GM21360 (cell line): ENCODE measurements around the gene SGMS1.
"Not testable (repeated sequence)": the region's sequence is repeated elsewhere in the genome, so short reads cannot be mapped to it uniquely, and the experiment has no call there.

Experiments
- ATAC-seq: cut with Tn5 transposase; IDR thresholded peaks from one replicate; pipeline ENCODE4 v1.9.1; 2021; ENCODE audit warnings: mild to moderate bottlenecking, moderate library complexity; ENCODE audit not compliant: unreplicated experiment

The SGMS1 gene

DNA sequence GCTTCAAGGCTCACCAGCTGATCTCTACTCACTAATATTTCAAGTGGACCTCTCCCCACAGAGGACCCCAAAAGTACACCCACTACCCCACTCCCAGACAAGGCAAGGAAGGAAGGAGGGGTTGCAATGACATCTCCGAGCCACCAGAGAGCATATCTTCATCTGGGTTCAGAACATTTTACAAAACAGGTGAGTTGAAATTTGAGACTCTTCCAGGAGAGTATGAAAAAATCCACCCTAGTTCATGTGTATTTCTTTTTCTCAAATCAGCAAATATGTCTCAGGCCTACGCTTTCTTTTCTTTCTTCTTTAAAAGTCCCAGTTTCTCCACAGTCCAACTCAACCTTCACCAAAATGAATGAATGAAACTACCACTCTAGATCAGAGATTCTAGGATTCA is 61.9 kb downstream of the SGMS1 start:
- ATAC-seq = no peak

DNA sequence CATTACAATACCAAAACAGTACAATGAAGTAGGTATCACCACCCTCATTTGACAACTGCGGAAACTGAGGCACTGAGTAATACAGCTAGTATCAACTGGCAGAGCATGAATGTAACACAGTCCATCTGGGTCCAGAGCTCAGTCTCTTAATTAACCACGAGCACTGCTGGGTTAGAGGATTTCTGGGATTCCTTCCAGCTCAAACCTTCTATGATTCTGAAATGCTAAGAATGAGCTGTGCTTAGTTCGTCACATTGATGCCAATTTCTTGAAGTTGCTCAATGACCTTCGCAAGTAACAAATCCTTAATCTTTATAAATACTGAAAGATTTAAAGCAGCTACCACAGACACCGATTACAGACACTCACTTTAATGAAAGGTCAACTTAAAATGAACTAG is 62.5 kb downstream of the SGMS1 start:
- ATAC-seq = no peak

DNA sequence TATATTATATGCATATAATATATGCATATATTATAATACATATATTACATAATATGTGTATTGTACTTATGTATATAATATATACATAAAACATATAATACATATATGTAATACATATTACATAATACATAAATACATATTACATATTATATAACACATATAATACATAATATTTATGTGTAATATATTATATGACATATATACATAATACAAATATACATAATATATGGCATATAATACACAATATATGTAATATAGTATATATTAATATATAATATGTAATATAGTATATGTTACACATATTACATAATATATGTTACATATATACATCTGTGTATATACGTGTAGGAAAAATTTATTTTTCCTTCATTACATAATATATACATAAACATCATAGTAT is 63.4 kb downstream of the SGMS1 start:
- no peak for ATAC-seq

DNA sequence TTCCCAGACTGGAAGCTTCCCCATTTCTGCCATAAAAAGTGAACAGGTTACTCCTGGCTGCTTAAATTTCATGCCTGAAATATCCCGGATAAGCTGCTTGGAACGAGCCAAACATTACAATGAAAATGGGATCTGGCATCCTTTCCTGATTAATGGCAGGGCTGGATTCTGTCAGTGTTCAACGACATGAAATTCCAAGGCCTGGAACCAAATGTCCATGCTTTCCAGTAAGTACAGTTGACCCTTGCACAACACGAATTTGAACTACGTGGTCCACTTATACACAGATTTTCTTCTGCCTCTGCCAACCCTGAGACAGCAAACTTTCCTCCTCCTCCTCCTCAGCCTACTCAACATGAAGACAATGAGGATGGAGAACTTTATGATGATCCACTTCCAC is 65.4 kb downstream of the SGMS1 start:
- ATAC-seq = no peak

DNA sequence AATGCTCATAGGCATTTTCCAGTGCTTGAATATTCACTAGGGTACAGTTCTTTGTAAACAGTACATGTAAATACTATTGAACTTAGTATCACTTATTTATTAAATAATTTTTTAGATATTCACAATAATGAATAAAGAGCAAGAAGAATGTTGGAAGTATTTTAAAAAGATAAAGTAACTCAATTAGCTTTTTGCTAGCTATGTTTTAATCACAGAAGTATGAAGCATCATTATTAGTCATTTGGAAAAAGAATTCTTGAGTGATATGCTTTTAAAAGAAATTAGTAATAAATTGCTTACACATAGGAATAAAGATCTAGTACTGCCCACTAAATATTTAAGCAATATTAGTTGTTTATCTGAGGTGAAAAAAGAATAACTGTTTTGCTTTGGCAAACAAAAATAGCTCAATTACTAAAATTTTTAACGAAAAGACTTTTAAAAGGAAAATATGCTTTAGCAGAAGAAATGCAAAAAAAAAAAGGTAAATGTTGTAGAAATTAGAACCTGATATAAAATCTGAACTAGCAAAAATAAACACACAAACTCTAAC is 66.5 kb downstream of the SGMS1 start:
- ATAC-seq = no peak

DNA sequence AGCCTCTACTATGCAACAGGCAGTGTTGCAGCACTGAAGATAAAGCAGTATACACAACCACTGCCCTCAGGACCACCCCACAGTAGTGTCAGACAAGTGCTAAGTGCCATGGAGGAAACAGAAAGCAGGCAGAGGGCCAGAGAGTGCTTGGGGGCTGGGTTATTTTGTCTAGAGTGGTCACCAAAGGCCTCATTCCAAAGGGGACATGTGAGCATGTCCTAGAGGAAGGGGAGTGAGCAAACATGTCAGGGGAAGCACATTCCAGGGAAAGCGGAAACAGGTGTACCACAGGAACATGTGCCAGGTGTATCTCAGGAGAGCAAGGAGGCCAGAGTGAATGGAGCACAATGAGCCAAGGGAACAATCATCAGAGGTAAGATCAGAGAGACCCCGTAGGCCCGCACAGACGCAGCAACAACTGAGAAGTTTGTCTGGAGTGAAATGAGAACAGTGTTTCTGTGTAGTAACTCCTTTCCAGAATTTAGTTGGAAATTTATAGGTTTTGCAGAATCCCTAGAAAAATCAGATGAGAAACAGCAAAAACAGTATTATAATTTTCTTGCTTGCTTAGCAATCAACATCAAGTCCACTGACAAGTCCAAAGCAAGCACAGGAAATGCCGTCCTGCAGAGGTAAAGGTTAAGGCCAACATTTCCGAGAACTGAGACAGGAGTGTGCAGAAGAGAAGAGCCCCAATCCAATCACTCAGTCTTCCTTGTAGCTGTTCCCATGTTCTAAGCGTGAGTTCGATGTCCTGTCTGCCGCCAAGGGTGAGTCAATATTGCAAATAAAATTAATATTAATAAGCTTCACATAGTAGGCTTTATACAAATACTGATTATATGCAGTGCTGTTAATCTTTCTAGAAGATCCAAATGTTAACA is 67.3 kb downstream of the SGMS1 start:
- no peak for ATAC-seq

DNA sequence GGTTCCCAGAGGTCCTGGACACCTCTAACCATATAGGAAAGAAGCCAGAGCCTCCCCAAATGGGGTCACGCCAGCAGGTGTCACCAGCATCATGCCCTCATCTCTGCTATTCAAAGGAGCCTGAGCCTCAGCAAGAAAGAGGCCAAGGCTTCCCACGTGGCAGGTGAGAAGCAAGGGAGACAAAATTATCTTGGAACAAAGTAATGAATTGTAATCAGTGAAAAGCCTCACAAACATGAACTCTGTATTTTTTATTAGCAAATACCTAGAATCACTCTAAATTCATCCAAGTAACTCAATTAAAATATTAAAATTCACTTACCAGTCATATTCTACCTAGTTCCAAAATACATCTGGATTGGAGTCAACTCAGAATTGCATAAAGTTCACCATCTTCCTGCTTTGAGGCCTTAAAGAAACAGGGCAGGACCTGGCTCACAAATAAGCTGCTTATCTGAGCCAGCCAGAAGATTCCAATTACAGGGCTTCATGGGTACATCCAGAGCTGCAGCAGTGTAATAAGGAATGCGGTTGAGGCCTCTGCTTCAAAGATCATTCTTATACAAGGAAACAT is 68.7 kb downstream of the SGMS1 start:
- ATAC-seq = no peak

DNA sequence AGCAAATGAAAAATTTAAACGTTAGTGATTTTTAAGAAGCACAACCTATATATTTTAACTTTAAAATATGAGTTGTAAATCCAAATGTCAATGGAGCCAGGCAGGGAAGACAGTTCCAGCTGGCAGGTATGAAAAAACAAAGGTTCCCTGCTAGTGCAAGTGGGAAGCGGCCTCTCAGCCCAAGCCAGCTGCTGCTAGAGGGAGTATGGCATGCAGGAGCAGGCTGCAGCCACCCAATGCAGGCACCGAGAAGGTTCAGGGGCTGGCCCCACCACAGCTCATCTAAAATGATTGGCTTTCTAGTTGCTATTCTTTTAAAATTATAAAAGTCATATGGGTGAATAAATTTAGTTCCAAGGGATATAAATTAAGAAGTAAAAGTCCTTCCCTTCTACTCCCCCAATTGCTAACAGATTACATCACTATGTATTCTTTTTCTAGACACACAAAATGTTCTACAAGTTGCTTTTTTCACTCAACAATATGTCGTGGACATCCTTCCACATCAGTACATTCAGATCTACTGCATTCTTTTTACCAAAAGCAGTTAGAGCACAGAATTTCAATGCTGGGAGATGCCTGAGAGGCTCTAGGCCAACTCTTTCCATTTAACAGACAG is 69.3 kb downstream of the SGMS1 start:
- no peak for ATAC-seq

DNA sequence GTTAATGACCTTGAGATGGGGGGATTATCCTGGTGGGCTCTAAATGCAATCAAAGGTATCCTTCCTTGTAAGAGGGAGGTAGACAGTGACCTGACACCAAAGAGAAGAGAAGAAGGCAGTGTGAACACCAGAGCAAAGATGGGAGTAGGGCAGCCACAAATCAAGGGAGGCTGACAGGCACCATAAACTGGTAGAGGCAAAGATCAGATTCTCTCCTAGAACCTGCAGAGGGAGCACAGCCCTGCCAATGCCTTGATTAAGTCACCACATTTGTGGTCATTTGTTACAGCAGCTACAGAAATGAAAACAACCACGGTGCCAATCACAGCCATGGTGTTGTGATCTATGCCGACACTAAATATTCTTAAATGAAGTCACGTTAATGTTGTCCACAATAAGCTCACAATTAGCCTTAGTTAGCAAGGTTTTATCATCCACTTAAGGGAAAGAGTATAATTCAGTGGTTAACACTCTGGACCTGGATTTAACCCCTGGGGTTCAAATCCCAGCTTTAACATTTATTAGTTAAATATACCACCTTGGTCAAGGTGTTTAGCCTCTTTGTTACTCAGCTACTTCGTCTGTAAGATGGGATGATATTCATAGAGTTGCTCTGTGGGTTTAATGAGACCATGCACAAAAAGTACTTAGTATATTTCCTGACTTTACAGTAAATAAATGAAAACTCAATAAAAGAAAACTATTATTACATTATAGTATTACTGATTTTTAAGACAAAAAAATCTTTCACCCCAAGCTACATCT is 70.8 kb downstream of the SGMS1 start:
- ATAC-seq = peak; percentile 65

DNA sequence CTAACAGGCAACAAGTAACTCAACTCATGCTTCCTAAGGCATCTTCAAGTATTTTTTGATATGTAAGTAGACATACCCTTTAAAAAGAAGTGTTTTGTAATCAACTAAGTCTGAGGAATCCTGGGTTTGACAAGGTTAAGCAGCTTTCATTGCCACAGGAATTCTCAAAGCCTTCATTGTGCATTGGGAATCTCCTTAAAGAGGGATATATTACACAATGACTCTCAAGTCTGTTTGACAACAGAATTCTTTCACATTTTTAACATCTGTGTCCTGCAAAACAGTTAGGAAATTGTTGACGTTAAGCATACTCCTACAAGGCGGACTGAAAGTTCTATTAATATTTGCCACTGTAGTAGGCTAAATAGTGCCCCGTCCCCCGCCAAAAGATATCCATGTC is 71.4 kb downstream of the SGMS1 start:
- ATAC-seq = no peak

DNA sequence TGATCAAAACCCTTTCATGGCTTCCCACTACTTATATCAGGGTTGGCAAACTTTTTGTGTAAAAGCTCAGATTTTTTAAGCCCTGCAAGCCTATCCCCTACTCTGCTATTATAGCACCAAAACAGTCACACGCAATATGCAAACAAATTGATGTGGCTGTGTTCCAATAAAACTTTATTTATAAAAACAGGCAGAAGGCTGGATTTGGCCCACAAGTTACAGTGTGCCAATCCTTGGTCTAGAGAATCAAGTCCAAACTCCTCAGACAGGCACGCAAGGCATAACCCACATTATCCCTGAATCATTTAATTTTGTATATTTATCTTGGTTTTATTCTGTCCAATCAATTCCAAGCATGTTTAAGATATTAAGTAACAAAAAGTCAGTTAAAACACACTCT is 71.9 kb downstream of the SGMS1 start:
- ATAC-seq = no peak

DNA sequence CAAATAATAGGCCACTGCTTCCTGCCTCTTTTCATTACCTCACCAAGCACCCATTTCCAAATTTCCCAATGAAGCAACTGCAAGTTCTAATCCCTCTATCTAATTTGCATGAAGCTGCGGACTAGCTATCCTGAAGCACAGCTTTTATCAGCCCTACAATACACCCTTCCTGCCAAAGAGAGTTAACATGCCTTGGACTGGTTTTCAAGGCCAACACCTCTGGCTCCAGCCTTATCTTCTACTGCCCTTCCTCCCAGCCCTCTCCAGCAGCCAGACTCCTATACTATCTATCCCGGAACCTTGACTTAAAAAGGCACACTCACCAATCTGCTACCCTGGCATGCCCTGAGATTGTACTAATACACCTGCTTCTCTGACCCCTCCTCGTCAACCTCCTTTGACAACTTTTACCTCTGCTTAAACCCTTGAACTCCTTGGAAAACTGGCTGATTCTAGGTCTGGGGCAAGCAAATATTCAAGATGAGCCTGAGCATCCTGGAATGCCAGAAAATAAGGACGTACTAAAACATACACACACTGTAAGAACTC is 73.4 kb downstream of the SGMS1 start:
- ATAC-seq = no peak

DNA sequence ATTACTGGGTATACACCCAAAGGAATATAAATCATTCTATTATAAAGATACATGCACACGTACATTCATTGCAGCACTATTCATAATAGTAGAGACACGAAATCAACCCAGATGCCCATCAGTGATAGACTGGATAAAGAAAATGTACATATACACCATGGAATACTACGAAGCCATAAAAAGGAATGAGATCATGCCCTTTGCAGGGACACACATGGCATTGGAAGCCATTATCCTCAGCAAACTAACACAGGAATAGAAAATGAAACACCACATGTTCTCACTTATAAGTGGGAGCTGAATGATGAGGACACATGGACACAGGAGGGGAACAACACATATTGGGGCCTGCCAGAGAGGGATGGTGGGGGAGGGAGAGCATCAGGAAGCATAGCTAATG is 74.6 kb downstream of the SGMS1 start:
- not testable (repeated sequence) for ATAC-seq

DNA sequence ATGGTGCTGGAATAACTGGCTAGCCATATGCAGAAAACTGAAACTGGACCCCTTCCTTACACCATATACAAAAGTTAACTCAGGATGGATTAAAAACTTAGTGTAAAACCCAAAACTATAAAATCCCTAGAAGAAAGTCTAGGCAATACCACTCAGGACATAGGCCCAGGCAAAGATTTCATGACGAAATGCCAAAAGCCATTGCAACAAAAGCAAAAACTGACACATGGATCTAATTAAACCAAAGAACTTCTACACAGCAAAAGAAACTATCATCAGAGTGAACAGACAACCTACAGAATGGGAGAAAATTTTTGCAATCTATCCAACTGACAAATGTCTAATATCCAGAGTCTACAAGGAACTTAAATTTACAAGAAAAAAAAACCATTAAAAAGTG is 75.3 kb downstream of the SGMS1 start:
- ATAC-seq = not testable (repeated sequence)

DNA sequence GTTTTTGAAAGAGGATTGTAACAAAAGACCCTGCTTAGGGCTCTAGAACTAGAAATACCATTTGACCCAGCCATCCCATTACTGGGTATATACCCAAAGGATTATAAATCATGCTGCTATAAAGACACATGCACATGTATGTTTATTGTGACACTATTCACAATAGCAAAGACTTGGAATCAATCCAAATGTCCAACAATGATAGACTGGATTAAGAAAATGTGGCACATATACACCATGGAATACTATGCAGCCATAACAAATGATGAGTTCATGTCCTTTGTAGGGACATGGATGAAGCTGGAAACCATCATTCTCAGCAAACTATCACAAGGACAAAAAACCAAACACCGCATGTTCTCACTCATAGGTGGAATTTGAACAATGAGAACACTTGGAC is 77.5 kb downstream of the SGMS1 start:
- not testable (repeated sequence) for ATAC-seq

DNA sequence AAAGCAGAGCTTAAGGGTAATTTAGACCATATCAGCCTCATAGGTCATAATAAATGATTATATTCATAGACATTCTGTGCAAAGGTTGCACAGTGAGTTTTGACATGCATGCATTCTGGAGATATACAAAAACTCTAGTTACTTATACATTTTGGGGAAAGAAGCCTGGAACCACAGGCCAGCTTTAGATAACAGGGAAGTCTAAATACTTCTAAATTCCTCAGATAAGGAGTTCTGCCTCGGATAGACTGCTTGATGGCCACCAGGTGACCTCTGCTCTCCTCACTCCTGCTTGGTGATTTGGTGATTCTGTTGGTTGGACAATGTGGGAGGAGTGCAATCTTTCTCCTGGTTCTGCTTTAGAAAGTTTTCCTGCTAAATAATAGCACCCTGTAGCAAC is 77.9 kb downstream of the SGMS1 start:
- no peak for ATAC-seq

DNA sequence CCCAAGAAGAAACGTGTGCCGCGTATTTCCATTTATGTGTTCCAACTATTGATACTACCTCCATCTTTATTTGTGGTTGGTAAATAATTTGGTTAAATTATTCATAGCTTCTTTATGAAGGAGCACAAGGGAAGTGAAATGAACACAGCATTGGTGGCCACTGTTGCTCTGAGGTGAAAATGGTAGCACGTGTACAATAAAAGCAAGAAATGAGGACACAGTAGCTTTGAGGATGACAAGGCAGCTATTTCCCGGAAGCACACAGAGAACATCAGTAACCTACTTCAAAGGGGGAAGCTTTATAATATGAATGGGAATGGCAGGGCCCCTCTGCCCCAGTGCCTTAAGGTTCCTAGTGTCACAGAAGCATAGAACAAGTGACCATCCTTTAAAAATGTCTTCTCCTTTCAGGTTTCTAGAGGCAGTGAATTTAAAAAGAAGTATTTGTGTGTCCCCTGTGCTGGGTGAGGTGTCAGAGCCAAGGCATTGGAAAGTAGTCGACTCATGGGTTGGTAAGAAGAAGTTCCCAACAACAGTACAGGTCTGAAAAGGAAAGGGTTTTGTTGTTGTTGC is 78.8 kb downstream of the SGMS1 start:
- no peak for ATAC-seq

DNA sequence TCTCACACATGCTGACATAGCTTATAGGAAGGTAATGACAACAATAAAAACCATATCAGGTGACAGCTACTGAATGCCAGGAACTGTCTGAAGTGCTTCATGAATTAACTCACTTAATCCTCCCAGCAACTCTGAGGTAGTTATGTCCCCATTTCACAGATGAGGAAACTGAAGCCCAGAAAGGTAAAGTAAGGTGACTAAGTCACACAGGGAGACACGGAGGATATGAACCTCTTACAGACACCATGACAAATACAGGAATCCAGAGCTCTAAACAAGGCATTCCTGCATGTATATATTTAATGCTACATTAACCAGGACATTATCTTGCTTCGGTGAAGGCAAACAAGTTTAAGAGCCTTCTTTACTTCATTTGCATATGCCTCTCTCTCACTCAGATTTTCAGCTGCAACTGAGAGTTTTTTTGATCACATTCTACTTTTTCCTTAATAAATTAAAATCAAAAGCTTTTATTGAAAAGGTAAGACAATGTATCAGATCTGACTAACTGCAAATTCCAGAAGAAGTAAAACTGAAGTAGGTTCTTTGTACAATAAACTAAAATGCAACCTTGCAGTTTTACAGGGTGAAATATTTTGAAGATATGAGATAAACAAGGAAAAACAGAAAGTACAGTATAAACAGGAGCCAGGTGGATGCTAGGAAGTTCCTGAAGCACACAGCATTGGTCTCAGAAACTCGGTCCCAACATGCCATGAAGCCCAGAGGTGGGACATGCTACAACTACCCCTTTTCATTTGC is 79.5 kb downstream of the SGMS1 start:
- no peak for ATAC-seq

DNA sequence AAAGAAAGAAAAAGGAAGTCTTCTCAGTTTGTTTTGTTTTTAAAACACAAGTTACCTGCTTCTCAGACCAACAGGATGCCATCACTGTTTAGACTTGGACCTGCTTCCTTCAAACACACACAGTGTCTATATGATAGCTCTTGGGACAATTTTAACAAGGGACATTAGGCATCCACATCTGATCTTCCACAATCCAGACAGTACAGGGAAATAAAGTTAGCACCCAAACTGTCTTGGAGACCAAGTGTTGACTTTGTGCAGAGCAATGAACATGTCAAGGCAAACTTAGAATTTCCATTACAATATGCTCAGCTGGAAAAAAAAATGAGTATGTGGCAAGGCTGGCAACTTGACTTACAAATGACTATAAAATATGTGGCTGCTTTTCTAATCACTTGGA is 80.9 kb downstream of the SGMS1 start:
- ATAC-seq = no peak

DNA sequence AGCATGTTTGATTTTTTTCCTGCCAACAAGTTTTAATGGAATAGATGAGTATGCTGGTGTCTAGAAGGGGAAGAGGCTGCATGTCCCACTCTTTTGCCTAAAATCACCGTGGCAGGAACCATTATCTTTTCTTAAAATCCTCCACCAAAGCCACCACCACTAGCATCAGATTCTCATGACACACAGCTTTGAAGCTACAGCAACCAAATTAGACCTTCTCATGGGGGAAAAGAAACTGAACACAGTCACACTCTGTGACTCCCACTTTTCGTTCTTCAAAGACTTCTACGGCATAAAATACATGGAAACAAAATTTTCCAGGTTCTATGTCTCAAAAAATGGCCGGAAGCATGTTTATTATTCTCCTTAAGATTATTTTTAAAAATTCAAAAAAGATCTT is 81.8 kb downstream of the SGMS1 start:
- peak; percentile 40 for ATAC-seq
